ENCODE data around the gene OSBP2.

OSBP2 gene

DNA sequence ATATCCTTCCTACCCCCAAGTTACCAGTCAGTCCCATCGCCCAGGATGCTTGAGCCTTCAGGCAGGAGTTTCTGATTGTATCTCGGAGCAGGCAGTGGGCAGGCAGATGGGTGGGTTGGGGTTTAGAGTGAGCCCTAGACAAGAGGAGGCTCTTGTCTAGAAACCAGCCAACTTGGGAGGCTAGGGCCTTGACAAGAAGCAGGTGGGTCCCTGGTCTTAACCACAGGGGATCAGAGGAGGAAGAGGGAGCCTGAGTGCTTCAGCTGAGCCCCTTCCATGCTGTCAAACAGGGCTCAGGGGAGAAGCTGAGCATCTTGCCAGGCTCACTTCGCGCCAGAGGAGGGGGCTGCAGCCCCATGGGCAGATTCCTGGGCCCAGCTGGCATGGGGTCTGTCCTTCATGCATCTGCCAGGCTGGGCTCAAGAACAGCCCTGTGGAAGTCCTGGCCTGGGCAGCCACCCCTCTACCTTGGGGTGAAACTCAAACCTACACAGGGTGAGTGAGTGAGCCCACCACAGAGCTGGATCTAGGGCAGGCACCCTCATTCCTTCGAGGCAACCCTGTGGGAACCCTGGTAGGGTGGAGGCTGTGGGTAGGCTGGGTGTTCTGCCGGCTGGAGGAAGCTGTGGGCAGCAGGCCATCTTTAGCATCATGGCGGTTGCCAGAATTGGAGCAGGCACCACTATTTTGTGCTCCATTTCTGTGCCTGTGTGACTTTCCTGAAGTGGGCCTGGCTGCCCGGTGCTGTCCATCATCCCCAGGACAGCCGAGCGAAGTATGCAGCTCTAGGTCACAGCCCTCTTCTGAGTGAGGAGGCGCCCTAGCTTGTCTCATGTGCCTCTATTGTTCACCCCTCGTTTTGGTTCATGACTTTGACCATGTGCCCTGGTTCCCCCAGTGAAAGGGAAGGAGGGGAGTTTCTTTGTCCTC, 165.8 kb downstream of the OSBP2 start:
- Histone ChIP-seq H3K23ac (ENCODE audit: low read depth, low read length, poor library complexity) (peak overlapping the region; percentile 45), H2AK5ac (ENCODE audit: low read depth, low read length) (no peak overlapping the region), H3K14ac (ENCODE audit: low read length) (peak overlapping the region; percentile 71), H3K79me1 (ENCODE audit: low read depth, low read length) (peaks cover 2% of the 10 kb centered on the region), H3K4me3 (ENCODE audit: low read length in 2 of 2) (no peak overlapping the region), H2BK120ac (ENCODE audit: low read depth, low read length) (no peak overlapping the region), H3K4me2 (ENCODE audit: insufficient read depth, low read length, poor library complexity, severe bottlenecking) (no peak overlapping the region), H2AFZ (ENCODE audit: low read length) (peak overlapping the region; percentile 13), H3K27ac (replicated peaks; ENCODE audit: low read length) (no peak overlapping the region), H4K91ac (ENCODE audit: low read depth, low read length, poor library complexity) (no peak overlapping the region), H2BK12ac (ENCODE audit: low read length) (no peak overlapping the region), H3K4ac (ENCODE audit: low read length) (no peak overlapping the region), H3K9me3 (replicated peaks in 1 of 2; ENCODE audit: control insufficient read depth in 2 of 2, insufficient read depth in 1 of 2, low read depth in 1 of 2, low read length in 2 of 2) (no peaks in the 10 kb centered on the region), H3K4me1 (ENCODE audit: control insufficient read depth in 2 of 2, insufficient read depth in 1 of 2, low read depth in 1 of 2, low read length in 2 of 2) (peaks cover 0 to 3% of the 10 kb centered on the region in 2 donors), H4K8ac (ENCODE audit: low read depth, low read length) (no peak overlapping the region), H2BK5ac (ENCODE audit: low read length) (peak overlapping the region; percentile 75), H3K18ac (ENCODE audit: low read length) (peak overlapping the region; percentile 13), H3K9ac (ENCODE audit: low read depth, low read length, poor library complexity) (no peak overlapping the region), H2BK15ac (ENCODE audit: low read length) (no peak overlapping the region), H3K27me3 (ENCODE audit: control insufficient read depth in 3 of 3, insufficient read depth in 3 of 3, low read depth in 1 of 3, low read length in 3 of 3) (peaks cover 0 to 20% (median 0%) of the 10 kb centered on the region in 3 experiments), H3K36me3 (replicated peaks in 1 of 2; ENCODE audit: control insufficient read depth in 2 of 2, insufficient read depth in 2 of 2, low read length in 2 of 2) (no peaks in the 10 kb centered on the region)
- DNase-seq (ENCODE audit: low spot score): no peak
- WGBS, 2 donors (ENCODE audit: extremely low coverage in 2 of 2, insufficient read length in 2 of 2, insufficient replicate concordance in 1 of 2): no CpG with 5 or more reads among the region's 12 CpGs

DNA sequence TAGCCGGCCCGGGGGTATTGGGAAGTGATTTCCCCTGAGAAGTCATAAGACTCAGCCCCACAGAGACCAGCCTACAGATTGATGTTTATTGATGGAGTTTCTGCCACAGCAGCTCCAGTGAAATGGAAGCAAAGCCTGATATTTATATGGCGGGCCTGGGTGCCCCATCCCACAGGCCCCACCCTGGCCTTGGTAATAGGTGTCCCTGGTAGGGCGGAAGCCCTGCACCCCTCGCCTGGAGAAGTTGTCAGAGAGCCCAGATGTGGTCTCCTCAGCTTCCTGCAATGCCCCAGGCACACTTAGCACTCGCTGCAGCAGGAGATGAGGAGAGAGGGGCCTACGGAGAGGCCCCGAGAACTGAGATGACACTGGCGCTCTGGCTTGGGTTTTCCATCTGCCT, 166.5 kb downstream of the OSBP2 start:
- H3K14ac ChIP-seq (ENCODE audit: low read length): no peak overlapping the region
- peak overlapping the region; percentile 13 for H2AFZ ChIP-seq (ENCODE audit: low read length)
- no peaks in the 10 kb centered on the region for H3K9me3 ChIP-seq (replicated peaks in 1 of 2; ENCODE audit: control insufficient read depth in 2 of 2, insufficient read depth in 1 of 2, low read depth in 1 of 2, low read length in 2 of 2)
- peaks cover 0 to 20% (median 0%) of the 10 kb centered on the region in 3 experiments for H3K27me3 ChIP-seq (ENCODE audit: control insufficient read depth in 3 of 3, insufficient read depth in 3 of 3, low read depth in 1 of 3, low read length in 3 of 3)
- no peak overlapping the region for H2BK120ac ChIP-seq (ENCODE audit: low read depth, low read length)
- H2BK12ac ChIP-seq (ENCODE audit: low read length): no peak overlapping the region
- peaks cover 2% of the 10 kb centered on the region for H3K79me1 ChIP-seq (ENCODE audit: low read depth, low read length)
- H2BK15ac ChIP-seq (ENCODE audit: low read length): no peak overlapping the region
- H3K36me3 ChIP-seq (replicated peaks in 1 of 2; ENCODE audit: control insufficient read depth in 2 of 2, insufficient read depth in 2 of 2, low read length in 2 of 2): no peaks in the 10 kb centered on the region
- H3K4me2 ChIP-seq (ENCODE audit: insufficient read depth, low read length, poor library complexity, severe bottlenecking): no peak overlapping the region
- no peak overlapping the region for H4K91ac ChIP-seq (ENCODE audit: low read depth, low read length, poor library complexity)
- no peak overlapping the region for H3K27ac ChIP-seq (replicated peaks; ENCODE audit: low read length)
- no peak overlapping the region for H3K4me3 ChIP-seq (ENCODE audit: low read length in 2 of 2)
- H2BK5ac ChIP-seq (ENCODE audit: low read length): no peak overlapping the region
- no peak overlapping the region for H3K23ac ChIP-seq (ENCODE audit: low read depth, low read length, poor library complexity)
- WGBS, 2 donors (ENCODE audit: extremely low coverage in 2 of 2, insufficient read length in 2 of 2, insufficient replicate concordance in 1 of 2): no CpG with 5 or more reads among the region's 9 CpGs
- no peak overlapping the region for H4K8ac ChIP-seq (ENCODE audit: low read depth, low read length)
- H2AK5ac ChIP-seq (ENCODE audit: low read depth, low read length): no peak overlapping the region
- H3K9ac ChIP-seq (ENCODE audit: low read depth, low read length, poor library complexity): no peak overlapping the region
- H3K4ac ChIP-seq (ENCODE audit: low read length): no peak overlapping the region
- H3K18ac ChIP-seq (ENCODE audit: low read length): no peak overlapping the region
- DNase-seq (ENCODE audit: low spot score): no peak
- H3K4me1 ChIP-seq (ENCODE audit: control insufficient read depth in 2 of 2, insufficient read depth in 1 of 2, low read depth in 1 of 2, low read length in 2 of 2): peaks cover 0 to 3% of the 10 kb centered on the region in 2 donors

DNA sequence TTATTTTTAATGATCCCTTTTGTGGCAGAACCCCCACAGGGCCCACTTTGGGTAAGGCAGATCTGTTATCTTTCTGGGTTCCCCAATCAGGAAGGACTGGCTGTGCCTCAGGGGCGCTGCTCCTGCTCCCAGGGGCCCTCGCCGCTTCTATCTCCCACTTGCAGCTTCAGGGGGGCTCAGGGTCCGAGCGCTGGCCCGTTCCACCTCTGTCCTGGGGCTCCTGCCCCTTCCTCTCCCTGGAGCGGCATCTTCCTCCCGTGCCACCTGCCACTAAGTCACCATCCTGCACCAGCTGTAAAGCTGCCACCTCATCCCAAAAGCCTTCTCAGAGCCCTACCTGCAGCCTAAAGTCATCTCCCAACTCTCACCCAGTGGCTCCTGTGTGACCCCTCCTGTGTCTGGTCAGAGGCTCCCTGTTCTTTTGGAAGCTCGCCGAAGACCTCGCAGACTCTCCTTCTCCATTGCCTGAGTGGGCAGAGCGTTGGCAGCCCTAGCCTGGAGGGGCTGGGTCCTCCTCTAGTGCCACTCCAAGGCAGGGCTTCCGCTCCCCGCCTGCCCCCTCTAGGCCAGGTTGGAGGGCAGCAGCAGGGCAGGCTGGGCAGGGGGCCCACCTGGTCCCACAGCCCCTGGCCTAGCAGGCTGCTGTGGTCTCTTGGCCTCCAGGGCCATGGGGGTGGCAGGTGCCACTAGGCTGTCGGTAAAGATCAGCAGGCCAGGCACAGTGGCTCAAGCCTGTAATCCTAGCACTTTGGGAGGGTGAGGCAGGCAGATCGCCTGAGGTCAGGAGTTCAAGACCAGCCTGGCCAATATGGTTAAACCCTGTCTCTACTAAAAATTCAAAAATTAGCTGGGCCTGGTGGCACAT, 167.2 kb downstream of the OSBP2 start:
- no peak overlapping the region for H4K8ac ChIP-seq (ENCODE audit: low read depth, low read length)
- peak overlapping the region; percentile 62 for H3K23ac ChIP-seq (ENCODE audit: low read depth, low read length, poor library complexity)
- no peak overlapping the region for H2BK12ac ChIP-seq (ENCODE audit: low read length)
- H3K36me3 ChIP-seq (replicated peaks in 1 of 2; ENCODE audit: control insufficient read depth in 2 of 2, insufficient read depth in 2 of 2, low read length in 2 of 2): no peaks in the 10 kb centered on the region
- H3K79me1 ChIP-seq (ENCODE audit: low read depth, low read length): peaks cover 2% of the 10 kb centered on the region
- H3K27me3 ChIP-seq (ENCODE audit: control insufficient read depth in 3 of 3, insufficient read depth in 3 of 3, low read depth in 1 of 3, low read length in 3 of 3): peaks cover 0 to 20% (median 0%) of the 10 kb centered on the region in 3 experiments
- no peak overlapping the region for H2BK5ac ChIP-seq (ENCODE audit: low read length)
- no peaks in the 10 kb centered on the region for H3K9me3 ChIP-seq (replicated peaks in 1 of 2; ENCODE audit: control insufficient read depth in 2 of 2, insufficient read depth in 1 of 2, low read depth in 1 of 2, low read length in 2 of 2)
- H3K14ac ChIP-seq (ENCODE audit: low read length): peak overlapping the region; percentile 79
- no peak overlapping the region for H3K4ac ChIP-seq (ENCODE audit: low read length)
- no peak overlapping the region for H2AFZ ChIP-seq (ENCODE audit: low read length)
- H2AK5ac ChIP-seq (ENCODE audit: low read depth, low read length): no peak overlapping the region
- no peak for DNase-seq (ENCODE audit: low spot score)
- H2BK15ac ChIP-seq (ENCODE audit: low read length): peak overlapping the region; percentile 66
- peak overlapping the region; percentile 68 for H3K9ac ChIP-seq (ENCODE audit: low read depth, low read length, poor library complexity)
- H3K4me2 ChIP-seq (ENCODE audit: insufficient read depth, low read length, poor library complexity, severe bottlenecking): no peak overlapping the region
- no peak overlapping the region for H2BK120ac ChIP-seq (ENCODE audit: low read depth, low read length)
- no CpG with 5 or more reads among the region's 16 CpGs for WGBS, 2 donors (ENCODE audit: extremely low coverage in 2 of 2, insufficient read length in 2 of 2, insufficient replicate concordance in 1 of 2)
- H4K91ac ChIP-seq (ENCODE audit: low read depth, low read length, poor library complexity): peak overlapping the region; percentile 28
- H3K4me3 ChIP-seq (ENCODE audit: low read length in 2 of 2): no peak overlapping the region
- no peak overlapping the region for H3K27ac ChIP-seq (replicated peaks; ENCODE audit: low read length)
- H3K18ac ChIP-seq (ENCODE audit: low read length): peak overlapping the region; percentile 46
- peaks cover 0 to 3% of the 10 kb centered on the region in 2 donors for H3K4me1 ChIP-seq (ENCODE audit: control insufficient read depth in 2 of 2, insufficient read depth in 1 of 2, low read depth in 1 of 2, low read length in 2 of 2)

All from neuronal stem cell (in vitro differentiated cells).